HEK293 (cell line): Measurements from ENCODE around the gene SURF4.

ENCODE experiments used
- CTCF ChIA-PET: fragments of 350-600 bp; formaldehyde crosslinking; extraction: SDS; loops from one replicate; lab custom pipeline; 2021; ENCODE audit warnings: antibody characterized with exemption; lab: Yijun Ruan, JAX
- POLR2A ChIA-PET: fragments of 300-600 bp; formaldehyde crosslinking; extraction: SDS; loops from one replicate; lab custom pipeline; 2020; ENCODE audit warnings: antibody characterized with exemption, inconsistent platforms; lab: Yijun Ruan, JAX
- H3K27ac ChIP-seq: fragments of 200-500 bp; sonication (Bioruptor generic); 2 replicates; pipeline ENCODE4 v1.5.1; 2014; ENCODE audit warnings: low read depth, low read length, control low read depth, inconsistent platforms; ENCODE audit errors: extremely low read depth
- H3K36me3 ChIP-seq, 2 experiments: fragments of 200-500 bp in 1 of 2; sonication (Bioruptor generic) in 1 of 2; 1 replicate in 1 of 2; 2 replicates in 1 of 2; pipeline ENCODE4 v1.5.1; 2014 to 2017; ENCODE audit warnings: inconsistent platforms in 2 of 2, low read length in 2 of 2; ENCODE audit not compliant: control insufficient read depth in 2 of 2, insufficient read depth in 1 of 2
- H3K4me1 ChIP-seq: fragments of 200-500 bp; sonication (Bioruptor generic); 2 replicates; pipeline ENCODE4 v1.5.1; 2014; ENCODE audit warnings: mild to moderate bottlenecking, low read length, inconsistent platforms; ENCODE audit not compliant: control insufficient read depth, insufficient read depth
- H3K4me3 ChIP-seq: 2 replicates; pipeline ENCODE4 v1.5.1; 2011; ENCODE audit warnings: low read depth, mild to moderate bottlenecking, control low read depth, low read length, moderate library complexity
- H3K9me3 ChIP-seq: fragments of 200-500 bp; sonication (Bioruptor generic); 2 replicates; pipeline ENCODE4 v1.5.1; 2014; ENCODE audit warnings: low read depth, low read length, inconsistent platforms; ENCODE audit not compliant: control insufficient read depth, insufficient read depth
- ELK4 ChIP-seq: IDR thresholded peaks from 2 replicates; pipeline ENCODE4 v1.6.1; 2011; ENCODE audit warnings: mild to moderate bottlenecking, low read depth, low read length, borderline replicate concordance
- INSM2 ChIP-seq: fragments of 450-650 bp; formaldehyde crosslinking; IDR thresholded peaks from 2 replicates; pipeline ENCODE4 v1.5.1; 2016; ENCODE audit warnings: missing biosample characterization, missing genetic modification characterization
- SETDB1 ChIP-seq: IDR thresholded peaks from one replicate; pipeline ENCODE4 v1.6.1; 2017; ENCODE audit warnings: mild to moderate bottlenecking, low read length, moderate library complexity, mixed read lengths; ENCODE audit not compliant: insufficient read length
- SP2 ChIP-seq: fragments of 450-650 bp; formaldehyde crosslinking; IDR thresholded peaks from 2 replicates; pipeline ENCODE4 v1.5.1; 2016; ENCODE audit warnings: missing biosample characterization, missing genetic modification characterization
- ZBTB21 ChIP-seq: fragments of 450-650 bp; formaldehyde crosslinking; IDR thresholded peaks from 2 replicates; pipeline ENCODE4 v1.5.1; 2017; ENCODE audit warnings: missing biosample characterization, missing genetic modification characterization
- ZBTB7A ChIP-seq: fragments of 450-650 bp; formaldehyde crosslinking; IDR thresholded peaks from 2 replicates; pipeline ENCODE4 v1.5.1; 2016; ENCODE audit warnings: low read depth, missing biosample characterization, missing genetic modification characterization
- ZFP3 ChIP-seq: fragments of 450-650 bp; formaldehyde crosslinking; IDR thresholded peaks from 2 replicates; pipeline ENCODE4 v1.5.1; 2016; ENCODE audit warnings: low read depth, missing biosample characterization, missing genetic modification characterization
- ZFP37 ChIP-seq: fragments of 450-650 bp; formaldehyde crosslinking; IDR thresholded peaks from 2 replicates; pipeline ENCODE4 v1.5.1; 2016; ENCODE audit warnings: missing biosample characterization, missing genetic modification characterization
- ZNF10 ChIP-seq: fragments of 450-650 bp; formaldehyde crosslinking; IDR thresholded peaks from 2 replicates; pipeline ENCODE4 v1.5.1; 2017; ENCODE audit warnings: missing biosample characterization, missing genetic modification characterization
- ZNF132 ChIP-seq: fragments of 450-650 bp; formaldehyde crosslinking; IDR thresholded peaks from 2 replicates; pipeline ENCODE4 v1.5.1; 2017; ENCODE audit warnings: missing biosample characterization, missing genetic modification characterization, borderline replicate concordance
- ZNF169 ChIP-seq: fragments of 450-650 bp; formaldehyde crosslinking; IDR thresholded peaks from 2 replicates; pipeline ENCODE4 v1.5.1; 2016; ENCODE audit warnings: missing biosample characterization, missing genetic modification characterization
- ZNF18 ChIP-seq: fragments of 450-650 bp; formaldehyde crosslinking; IDR thresholded peaks from 2 replicates; pipeline ENCODE4 v1.5.1; 2016; ENCODE audit warnings: missing biosample characterization, missing genetic modification characterization
- ZNF211 ChIP-seq: fragments of 450-650 bp; formaldehyde crosslinking; IDR thresholded peaks from 2 replicates; pipeline ENCODE4 v1.5.1; 2016; ENCODE audit warnings: low read depth, missing biosample characterization, missing genetic modification characterization
- ZNF26 ChIP-seq: fragments of 450-650 bp; formaldehyde crosslinking; IDR thresholded peaks from 2 replicates; pipeline ENCODE4 v1.5.1; 2016; ENCODE audit warnings: missing biosample characterization, missing genetic modification characterization
- ZNF433 ChIP-seq: fragments of 450-650 bp; formaldehyde crosslinking; IDR thresholded peaks from 2 replicates; pipeline ENCODE4 v1.5.1; 2016; ENCODE audit warnings: missing biosample characterization, missing genetic modification characterization, low read depth
- ZNF473 ChIP-seq: fragments of 450-650 bp; formaldehyde crosslinking; IDR thresholded peaks from 2 replicates; pipeline ENCODE4 v1.5.1; 2017; ENCODE audit warnings: missing biosample characterization, missing genetic modification characterization
- ZNF555 ChIP-seq: fragments of 450-650 bp; formaldehyde crosslinking; conservative IDR thresholded peaks from 2 replicates; pipeline ENCODE4 v1.5.1; 2017; ENCODE audit warnings: missing biosample characterization, mild to moderate bottlenecking, missing genetic modification characterization, inconsistent platforms
- ZNF596 ChIP-seq: fragments of 450-650 bp; IDR thresholded peaks from 2 replicates; pipeline ENCODE4 v1.5.0; 2018; ENCODE audit warnings: missing biosample characterization, mild to moderate bottlenecking, missing genetic modification characterization, moderate library complexity
- ZNF623 ChIP-seq: fragments of 450-650 bp; formaldehyde crosslinking; IDR thresholded peaks from 2 replicates; pipeline ENCODE4 v1.5.1; 2016; ENCODE audit warnings: missing biosample characterization, missing genetic modification characterization
- ZNF629 ChIP-seq: fragments of 450-650 bp; formaldehyde crosslinking; IDR thresholded peaks from 2 replicates; pipeline ENCODE4 v1.5.1; 2017; ENCODE audit warnings: missing biosample characterization, missing genetic modification characterization
- ZNF768 ChIP-seq: fragments of 450-650 bp; formaldehyde crosslinking; IDR thresholded peaks from 2 replicates; pipeline ENCODE4 v1.5.1; 2018; ENCODE audit warnings: missing biosample characterization, mild to moderate bottlenecking, missing genetic modification characterization
- ZSCAN18 ChIP-seq: fragments of 450-650 bp; formaldehyde crosslinking; IDR thresholded peaks from 2 replicates; pipeline ENCODE4 v1.5.1; 2016; ENCODE audit warnings: missing biosample characterization, missing genetic modification characterization

The SURF4 gene

GRCh38 chr9:133367778-133368177 is 8.1 kb downstream of the SURF4 start (continued):
- TF ChIP-seq ELK4 (no peak), ZFP3 (no peak)

- no peak for TF ChIP-seq ZNF629 (tag by site-specific recombination)
- no peak for TF ChIP-seq ZNF26
- no peak for TF ChIP-seq ZFP37 (tag by site-specific recombination)
- TF ChIP-seq SETDB1: no peak
- TF ChIP-seq ZNF211: no peak
- TF ChIP-seq ZNF623 (tag by site-specific recombination): no peak
- TF ChIP-seq ZNF473 (tag by site-specific recombination): no peak
- no peak for TF ChIP-seq ZNF555
- TF ChIP-seq ZNF596 (tag by site-specific recombination): no peak
- TF ChIP-seq ZSCAN18 (tag by site-specific recombination): no peak
- TF ChIP-seq SP2 (tag by site-specific recombination): no peak
- no peak for TF ChIP-seq ZBTB7A (tag by site-specific recombination)
- no peak for TF ChIP-seq ZNF433 (tag by site-specific recombination)
- TF ChIP-seq ZNF18: no peak
- TF ChIP-seq ZBTB21 (tag by site-specific recombination): no peak
- no peak for TF ChIP-seq ZNF10 (tag by site-specific recombination)
- no peak for TF ChIP-seq ZNF768 (tag by site-specific recombination)
- TF ChIP-seq INSM2 (tag by site-specific recombination): no peak
- no peak for TF ChIP-seq ZNF132 (tag by site-specific recombination)
- no peak for TF ChIP-seq ZNF169 (tag by site-specific recombination)
- CTCF ChIA-PET: no interaction called here
- H3K36me3 ChIP-seq: peaks cover 0 to 93% of the 10 kb centered on the region in 2 experiments; a peak in 2 of 3 replicates
- H3K4me3 ChIP-seq: no peak overlapping the region
- H3K4me1 ChIP-seq: no peaks in the 10 kb centered on the region
- POLR2A ChIA-PET: interaction anchor here (0.7 to 5.6 kb wide), 6 partner anchors 7 to 28 kb away, joined by 3 to 35 read pairs (median 12); partner anchors contain the start of genes MED22, RPL7A, SURF1 and SURF4
- H3K27ac ChIP-seq: no peak overlapping the region
- H3K9me3 ChIP-seq: no peaks in the 10 kb centered on the region
Observed at GRCh38 chr9:133367221-133367620, 8.6 kb downstream of the SURF4 start.
